ENCODE data around the gene PACSIN3. TPM values are rescaled to one million over a fixed set of nuclear protein-coding genes. Genes with fewer than 3 reads are reported as not detected.

PACSIN3 gene
- total and polyA plus RNA-seq, 2 of the 13 experiments (the other 11 are each of a cell fraction or from before 2014, with no cell fraction given): 47.9 to 93.3 TPM

- TF ChIP-seq ZNF318 (CRISPR knock-in tag; IDR thresholded peaks at IDR 0.05): no peak
- no peak for TF ChIP-seq ZNF775 (CRISPR knock-in tag; IDR thresholded peaks at IDR 0.05; ENCODE audit: borderline replicate concordance)
- no peak for TF ChIP-seq SATB2 (CRISPR knock-in tag; IDR thresholded peaks at IDR 0.05)
- TF ChIP-seq HNRNPH1 (optimal IDR thresholded peaks at IDR 0.05; ENCODE audit: low read depth, low read length): no peak
- TF ChIP-seq ZNF225 (CRISPR knock-in tag; IDR thresholded peaks at IDR 0.05): no peak
- TF ChIP-seq ZBTB43 (CRISPR knock-in tag; conservative IDR thresholded peaks at IDR 0.05): no peak
- TF ChIP-seq ZNF816 (CRISPR knock-in tag; IDR thresholded peaks at IDR 0.05; ENCODE audit: borderline replicate concordance): no peak
- TF ChIP-seq ZNF687 (CRISPR knock-in tag; IDR thresholded peaks at IDR 0.05): no peak
- no peak for TF ChIP-seq PLRG1 (conservative IDR thresholded peaks at IDR 0.05)
- no peak for TF ChIP-seq MED8 (CRISPR knock-in tag; IDR thresholded peaks at IDR 0.05; ENCODE audit: insufficient replicate concordance)
- TF ChIP-seq RORA (CRISPR knock-in tag; IDR thresholded peaks at IDR 0.05): no peak
- TF ChIP-seq FOXP4 (CRISPR knock-in tag; IDR thresholded peaks at IDR 0.05): no peak
- TF ChIP-seq FOSL1 (CRISPR knock-in tag; IDR thresholded peaks at IDR 0.05; ENCODE audit: borderline replicate concordance): no peak
- no peak for TF ChIP-seq SRSF1 (optimal IDR thresholded peaks at IDR 0.05; ENCODE audit: low read depth, low read length)
- TF ChIP-seq AGO2 (optimal IDR thresholded peaks at IDR 0.05; ENCODE audit: low read depth, low read length): no peak
Measured at GRCh38 chr11:47147681-47148080, 38.6 kb downstream of the PACSIN3 start (continued).
